HG02571 (cell line): ENCODE results near the gene SPATA6L.
"Not testable (repeated sequence)": the region's sequence is repeated elsewhere in the genome, so short reads cannot be mapped to it uniquely, and the experiment has no call there.

Experiments
- ATAC-seq: cut with Tn5 transposase; IDR thresholded peaks from one replicate; pipeline ENCODE4 v1.9.1; 2021; ENCODE audit warnings: mild to moderate bottlenecking, moderate library complexity; ENCODE audit not compliant: unreplicated experiment

Gene SPATA6L

DNA sequence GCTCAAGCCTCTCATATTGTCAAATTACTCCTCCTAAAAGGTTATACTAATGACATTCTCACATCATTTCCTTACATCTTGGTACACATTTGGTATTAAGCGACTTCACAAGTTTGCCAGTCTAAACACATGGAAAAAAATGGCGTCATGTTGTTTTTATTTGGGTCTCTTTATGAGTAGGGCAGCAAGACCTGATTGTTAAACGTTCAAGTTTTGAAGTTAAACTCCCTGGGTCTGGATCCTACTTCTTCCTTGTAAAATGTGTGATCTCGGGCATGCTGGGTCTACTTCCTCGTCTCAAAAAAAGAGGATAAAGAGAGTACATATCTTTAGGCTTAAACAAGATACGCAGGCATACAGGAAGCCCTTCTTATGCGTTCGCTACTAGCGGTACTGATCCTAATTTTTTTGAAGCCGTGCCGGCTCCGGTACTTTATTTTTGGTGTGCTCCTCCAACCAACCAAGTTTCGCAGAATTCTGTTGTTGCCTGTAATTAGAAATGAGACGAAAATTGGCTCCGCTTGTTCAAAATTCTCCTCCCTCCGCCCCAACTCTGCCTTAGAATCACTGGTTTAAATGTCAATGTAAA, 12.5 kb upstream of the SPATA6L start:
- ATAC-seq: peak; percentile 12

DNA sequence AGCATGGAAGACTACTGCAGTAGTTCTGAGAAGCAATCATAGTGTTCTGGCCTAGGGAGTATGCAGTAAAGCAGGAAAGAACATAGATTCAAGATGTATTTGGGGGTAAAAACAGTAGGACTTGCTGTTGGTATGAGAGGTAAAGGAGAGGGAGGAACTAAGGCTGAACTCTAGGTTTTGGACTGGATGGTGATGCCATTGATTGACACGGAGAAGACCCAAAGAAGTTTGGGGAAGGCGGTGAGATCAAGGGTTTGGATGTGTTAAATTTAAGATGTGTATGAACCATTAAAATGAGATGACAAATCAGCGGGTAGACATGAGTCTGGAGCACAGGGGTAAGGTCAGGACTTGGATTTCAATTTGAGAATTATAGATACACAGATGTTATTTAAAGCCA, 11.1 kb upstream of the SPATA6L start:
- no peak for ATAC-seq

DNA sequence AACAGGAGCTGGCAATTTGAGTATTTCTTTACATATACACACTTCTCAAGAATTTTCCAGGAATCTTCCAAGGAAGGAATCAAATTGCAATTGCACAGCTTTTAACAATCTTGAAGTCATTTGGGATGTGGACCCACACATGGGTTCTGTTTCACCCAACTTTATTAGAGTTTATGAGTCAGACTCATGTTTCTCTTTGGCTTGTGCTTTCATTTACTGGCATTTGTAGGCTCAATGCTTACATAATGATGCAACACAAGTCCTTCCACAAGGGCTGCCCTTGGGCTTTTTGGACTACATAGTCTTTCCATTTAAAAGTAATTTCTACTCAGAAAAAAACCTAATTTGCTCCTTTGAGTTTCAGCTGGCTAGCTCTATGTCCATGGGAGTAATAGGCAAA, 8.5 kb upstream of the SPATA6L start:
- ATAC-seq: no peak

DNA sequence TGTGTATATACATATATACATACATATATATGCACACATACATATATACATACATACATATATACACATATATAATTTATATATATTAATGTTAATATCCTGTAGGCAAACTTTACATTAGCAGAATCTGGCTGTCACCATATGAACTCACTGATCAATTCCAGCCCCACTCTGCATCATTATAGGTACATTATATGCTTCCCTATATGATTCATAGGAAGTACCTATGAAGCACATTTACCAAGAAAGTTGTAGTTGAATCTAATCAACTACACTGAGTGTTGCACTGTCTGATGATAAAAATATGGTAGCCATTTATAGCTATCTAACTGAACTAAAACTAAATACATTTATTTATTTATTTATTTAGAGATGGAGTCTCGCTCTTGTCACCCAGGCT, 5.5 kb upstream of the SPATA6L start:
- ATAC-seq: no peak

- no peak for ATAC-seq
Measured at GRCh38 chr9:4670591-4670990, 4.3 kb upstream of the SPATA6L start.

GRCh38 chr9:4669890-4670289, 3.6 kb upstream of the SPATA6L start:
- no peak for ATAC-seq

DNA sequence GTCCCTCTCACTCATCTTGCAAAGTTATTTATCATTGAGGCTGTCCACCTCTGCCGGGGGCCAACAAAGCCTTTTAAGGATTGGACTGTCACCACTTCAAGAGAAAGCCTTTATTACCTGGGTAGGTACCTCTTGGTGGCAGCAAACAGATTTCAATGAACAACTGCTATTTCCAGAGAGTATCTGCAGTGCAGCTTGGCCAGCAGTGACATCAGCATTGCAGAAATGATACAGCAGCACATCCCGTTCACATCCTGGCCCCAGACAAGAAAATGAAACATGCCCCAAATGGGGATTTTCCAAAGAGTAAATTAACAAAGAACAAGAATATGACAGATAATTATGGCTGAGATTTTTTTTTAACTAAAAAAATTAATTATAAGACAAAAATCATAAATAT, 2.3 kb upstream of the SPATA6L start:
- ATAC-seq: no peak

GRCh38 chr9:4667681-4668080, 1.4 kb upstream of the SPATA6L start:
- no peak for ATAC-seq

DNA sequence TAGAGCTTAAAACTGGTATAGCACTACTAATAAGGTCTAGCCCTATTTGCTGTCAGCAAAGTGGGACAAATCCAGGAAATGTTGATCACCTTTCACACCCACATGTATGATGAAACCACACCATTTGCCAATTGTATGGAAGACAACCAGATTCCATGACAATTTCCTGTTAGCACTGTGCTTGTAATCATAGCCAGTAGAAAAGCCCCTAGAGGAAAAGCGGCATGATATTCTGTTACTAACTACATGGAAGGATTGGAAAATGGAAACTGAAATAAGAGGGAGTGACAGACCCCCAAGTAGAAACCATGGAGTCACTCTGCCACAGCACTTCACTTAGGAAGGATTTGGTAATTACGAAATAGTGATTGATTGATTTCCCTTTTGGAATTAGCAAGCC, 923 bp downstream of the SPATA6L start:
- no peak for ATAC-seq

DNA sequence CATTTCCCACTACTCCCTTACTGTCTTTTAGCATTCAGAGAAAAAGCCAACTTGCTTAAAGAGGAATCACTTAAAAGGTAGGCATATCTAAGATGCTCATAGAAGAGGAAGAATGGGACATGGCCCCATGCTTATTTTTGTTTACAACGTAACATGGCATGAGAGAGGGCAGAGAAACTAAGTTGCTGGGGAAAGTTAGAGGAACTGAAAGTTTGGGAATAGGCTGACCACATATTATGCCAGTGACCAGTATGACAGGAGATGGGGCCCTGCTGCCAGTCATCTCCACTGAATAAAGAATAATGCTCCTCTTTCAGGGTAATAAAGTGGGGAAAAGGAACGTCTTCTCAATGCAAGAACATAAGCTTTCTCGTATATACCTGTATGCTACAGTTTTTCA, 2.3 kb downstream of the SPATA6L start:
- ATAC-seq: no peak

- ATAC-seq: no peak
Measured at GRCh38 chr9:4662989-4663792, 3.1 kb downstream of the SPATA6L start.

DNA sequence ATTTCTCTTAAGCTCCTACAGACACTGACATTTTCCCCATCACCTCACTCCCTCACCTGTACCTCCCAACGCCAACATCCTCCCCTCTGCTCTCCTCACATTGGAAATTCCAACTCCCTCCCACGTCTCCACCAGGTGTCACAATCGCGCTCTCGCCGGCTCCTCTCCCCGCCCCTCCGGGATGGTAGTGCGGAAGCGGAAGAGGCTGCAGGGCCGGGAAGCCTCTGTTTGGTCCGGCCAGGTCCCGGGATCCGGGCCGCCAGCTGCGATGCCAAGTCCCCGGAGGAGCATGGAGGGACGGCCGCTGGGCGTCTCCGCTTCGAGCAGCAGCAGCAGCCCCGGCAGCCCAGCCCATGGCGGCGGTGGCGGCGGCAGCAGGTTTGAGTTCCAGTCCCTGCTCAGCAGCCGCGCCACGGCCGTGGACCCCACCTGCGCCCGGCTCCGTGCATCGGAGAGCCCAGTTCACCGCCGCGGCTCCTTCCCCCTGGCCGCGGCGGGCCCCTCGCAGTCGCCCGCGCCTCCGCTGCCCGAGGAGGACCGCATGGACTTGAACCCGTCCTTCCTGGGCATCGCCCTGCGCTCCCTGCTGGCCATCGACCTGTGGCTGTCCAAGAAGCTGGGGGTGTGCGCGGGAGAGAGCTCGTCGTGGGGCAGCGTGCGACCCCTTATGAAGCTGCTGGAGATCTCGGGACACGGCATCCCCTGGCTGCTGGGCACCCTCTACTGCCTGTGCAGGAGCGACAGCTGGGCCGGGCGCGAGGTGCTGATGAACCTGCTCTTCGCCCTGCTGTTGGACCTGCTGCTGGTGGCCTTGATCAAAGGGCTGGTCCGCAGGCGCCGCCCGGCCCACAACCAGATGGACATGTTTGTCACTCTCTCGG, 3.9 kb downstream of the SPATA6L start, which contains the start of gene PLPP6:
TSS of gene PLPP6 (plus strand) at position 187 of the 881 bp plus-strand sequence. CDS start at position 269, 82 bp downstream.
- ATAC-seq: peak; percentile 86

DNA sequence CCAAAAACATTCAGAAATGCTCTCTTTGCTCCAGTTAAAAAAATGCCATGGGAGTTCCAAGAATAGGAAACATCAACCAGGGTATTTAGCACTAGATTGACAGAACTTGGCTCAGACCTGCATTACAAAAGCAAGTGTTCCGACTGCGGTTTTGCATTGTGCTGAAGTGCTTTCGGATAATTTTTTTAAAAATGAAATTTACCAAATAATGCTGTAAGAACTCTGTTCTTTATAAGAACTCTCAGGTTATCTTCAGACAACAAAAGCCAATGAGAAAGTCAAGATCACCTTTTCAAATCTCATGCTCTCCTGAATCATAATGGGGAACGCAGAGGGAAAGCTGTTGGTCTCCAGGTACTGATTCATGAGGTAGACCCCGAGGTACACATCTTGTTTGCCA, 4.7 kb downstream of the SPATA6L start:
- no peak for ATAC-seq

DNA sequence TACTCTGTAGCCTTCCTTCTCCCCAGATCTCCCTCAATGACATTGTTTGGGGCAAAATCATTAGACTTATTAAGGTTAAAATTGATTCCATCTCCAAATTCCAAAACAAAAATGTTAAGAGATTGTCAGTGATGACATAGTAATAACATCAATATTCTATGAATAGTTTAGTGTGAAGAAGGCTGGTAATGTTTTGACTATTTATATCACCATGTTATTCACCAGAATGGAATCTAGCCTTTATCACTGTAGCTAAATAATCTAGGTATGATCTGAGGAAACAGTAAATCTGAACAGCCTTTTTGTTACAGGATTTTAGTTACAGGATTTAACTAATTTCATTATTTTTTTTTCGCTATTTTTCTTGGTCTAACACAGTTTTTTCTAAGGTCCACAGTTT, 5.1 kb downstream of the SPATA6L start:
- ATAC-seq: no peak

- not testable (repeated sequence) for ATAC-seq
Measured at GRCh38 chr9:4660665-4661064, 5.6 kb downstream of the SPATA6L start.

DNA sequence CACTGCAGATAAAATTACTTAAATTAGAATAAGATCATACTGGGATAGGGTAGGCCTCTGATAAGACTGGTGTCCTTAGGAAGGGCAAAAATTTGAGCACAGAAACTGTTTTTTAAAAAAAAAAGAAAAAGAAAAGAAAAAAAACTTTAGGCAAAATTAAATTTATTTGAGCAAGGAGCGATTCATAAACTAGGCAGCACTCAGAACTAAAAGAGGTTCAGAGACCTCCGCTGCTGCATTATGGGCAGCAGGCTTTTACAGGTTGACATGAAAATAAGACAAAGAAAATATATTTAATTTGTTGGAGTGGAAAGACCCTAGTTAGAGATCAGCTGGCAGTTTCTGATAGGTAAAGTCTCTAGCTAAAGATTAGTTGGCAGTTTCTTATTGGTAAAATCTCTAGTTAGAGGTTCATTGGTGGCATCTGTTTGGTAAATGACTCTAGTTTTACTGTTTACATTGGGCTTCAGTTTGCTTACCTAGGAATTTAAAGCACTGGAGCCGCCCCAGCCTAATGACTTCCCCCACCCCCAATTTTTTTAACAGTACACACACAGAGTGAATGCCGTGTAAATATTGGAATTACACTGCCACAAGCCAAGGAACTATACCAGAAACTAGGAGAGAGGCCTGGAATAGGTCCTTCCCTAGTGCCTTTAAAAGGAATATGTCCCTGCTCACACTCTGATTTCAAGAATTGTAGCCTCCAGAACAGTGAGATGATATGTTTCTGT, 8.7 kb downstream of the SPATA6L start:
- no peak for ATAC-seq

DNA sequence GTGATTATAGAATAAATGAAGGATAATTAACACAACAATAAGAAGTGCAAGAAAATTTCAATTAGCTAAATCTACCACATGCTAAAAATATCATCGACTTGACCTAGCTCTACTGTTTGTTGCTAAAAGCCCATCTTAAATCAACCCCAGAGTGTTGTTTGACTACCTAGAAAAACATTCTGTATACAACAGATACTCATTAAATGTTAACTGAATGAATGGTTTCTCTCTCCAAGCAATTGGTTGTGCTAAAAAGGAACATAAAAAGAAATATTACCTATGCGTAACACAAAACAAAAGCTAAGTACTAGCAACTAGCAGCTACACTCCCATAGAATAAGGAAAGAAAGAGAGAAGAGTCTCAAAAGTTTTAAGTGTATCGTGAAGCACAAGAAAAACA, 9.7 kb downstream of the SPATA6L start:
- ATAC-seq: no peak

GRCh38 chr9:4656196-4656595, 10.1 kb downstream of the SPATA6L start:
- ATAC-seq: not testable (repeated sequence)

DNA sequence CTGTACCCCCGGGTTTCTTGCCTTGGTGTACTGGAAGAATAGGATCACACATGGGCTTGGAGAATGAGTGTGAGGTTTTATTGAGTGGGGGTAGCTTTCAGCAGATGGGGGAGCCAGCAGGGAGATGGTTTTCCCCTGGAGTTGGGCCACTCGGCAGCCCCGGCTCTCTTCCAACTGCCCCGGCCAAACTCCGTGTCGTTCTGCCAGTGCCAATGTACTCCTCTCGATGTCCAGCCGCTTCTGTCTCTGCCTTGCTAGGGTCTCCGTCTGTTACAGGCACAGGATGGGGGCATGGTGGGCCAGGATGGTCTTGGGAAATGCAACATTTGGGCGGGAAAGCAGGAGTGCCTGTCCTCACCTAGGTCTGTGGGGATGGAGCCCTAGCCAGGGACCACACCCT, 11.7 kb downstream of the SPATA6L start:
- ATAC-seq: no peak

DNA sequence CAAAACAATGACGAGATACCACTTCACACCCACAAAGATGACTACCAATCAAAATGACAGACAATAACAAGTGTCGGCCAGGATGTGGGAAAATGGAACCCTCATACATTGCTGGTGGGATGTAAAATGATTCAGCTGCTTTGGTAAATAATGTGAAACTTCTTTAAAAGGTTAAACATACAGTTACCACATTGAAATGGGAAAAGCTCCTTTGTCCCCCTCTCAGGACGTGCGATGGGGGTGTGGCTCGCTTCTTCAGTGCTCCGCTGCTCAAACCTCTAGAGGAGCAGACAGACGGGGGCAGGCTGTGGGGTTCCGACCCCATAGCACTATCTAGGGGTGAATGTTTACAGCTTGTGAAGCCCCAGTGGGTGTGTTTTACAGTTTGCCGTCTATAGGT, 12.2 kb downstream of the SPATA6L start:
- ATAC-seq: no peak

DNA sequence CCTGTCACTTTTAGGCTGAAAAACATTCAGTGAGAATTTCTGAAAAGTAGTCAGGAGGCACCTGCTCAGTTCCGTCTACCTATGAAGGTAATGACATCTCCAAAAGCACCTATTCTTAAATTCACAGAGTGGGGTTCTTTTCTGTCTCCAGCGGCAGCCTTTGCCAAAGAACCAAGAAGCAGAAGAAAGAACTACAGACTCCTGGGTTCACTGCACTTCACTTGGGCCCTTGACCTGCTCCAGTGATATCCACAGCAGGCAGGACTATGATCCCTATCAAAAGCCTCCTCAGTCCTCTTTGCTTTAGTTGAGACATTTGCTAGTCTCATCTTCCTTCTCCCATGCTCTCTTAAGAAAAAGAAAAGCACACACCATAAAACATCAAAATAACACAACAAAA, 23.9 kb downstream of the SPATA6L start:
- no peak for ATAC-seq
